H9 (cell line): Measurements from ENCODE around the gene FAM237A. TPM values are rescaled to one million over a fixed set of nuclear protein-coding genes. Genes with fewer than 3 reads are reported as not detected.

Source experiments
- DNase-seq: peaks from one replicate; pipeline ENCODE4 v3.0.0-alpha.2; 2017
- H2AFZ ChIP-seq: one replicate; pipeline ENCODE4 v1.6.1; 2013; ENCODE audit warnings: mild to moderate bottlenecking, low read length, control low read depth, moderate library complexity
- H2AK5ac ChIP-seq: 2 replicates; pipeline ENCODE4 v1.6.1; 2013; ENCODE audit warnings: low read length, control low read depth, mixed read lengths; ENCODE audit not compliant: insufficient read length
- H2BK120ac ChIP-seq: one replicate; pipeline ENCODE4 v1.6.1; 2013; ENCODE audit warnings: low read depth, mild to moderate bottlenecking, low read length, control low read depth, inconsistent platforms; ENCODE audit not compliant: poor library complexity, severe bottlenecking
- H2BK12ac ChIP-seq: 2 replicates; pipeline ENCODE4 v1.6.1; 2013; ENCODE audit warnings: low read length, control low read depth, mixed read lengths, low read depth; ENCODE audit not compliant: insufficient read length
- H2BK15ac ChIP-seq: 2 replicates; pipeline ENCODE4 v1.6.1; 2013; ENCODE audit warnings: low read depth, low read length, control low read depth
- H2BK20ac ChIP-seq: one replicate; pipeline ENCODE4 v1.6.1; 2013; ENCODE audit warnings: low read depth, mild to moderate bottlenecking, low read length, control low read depth, inconsistent platforms; ENCODE audit not compliant: poor library complexity, severe bottlenecking
- H2BK5ac ChIP-seq: 2 replicates; pipeline ENCODE4 v1.6.1; 2013; ENCODE audit warnings: low read length, control low read depth, mixed read lengths; ENCODE audit not compliant: insufficient read length
- H3K14ac ChIP-seq: 2 replicates; pipeline ENCODE4 v1.6.1; 2013; ENCODE audit warnings: low read length, control low read depth; ENCODE audit not compliant: insufficient read depth
- H3K18ac ChIP-seq: 2 replicates; pipeline ENCODE4 v1.6.1; 2013; ENCODE audit warnings: low read depth, mild to moderate bottlenecking, mixed read lengths, low read length, control low read depth; ENCODE audit not compliant: insufficient read length
- H3K23ac ChIP-seq: 2 replicates; pipeline ENCODE4 v1.6.1; 2013; ENCODE audit warnings: low read length, control low read depth, mixed read lengths, low read depth; ENCODE audit not compliant: insufficient read length
- H3K23me2 ChIP-seq: 2 replicates; pipeline ENCODE4 v1.6.1; 2013; ENCODE audit warnings: low read depth, mild to moderate bottlenecking, mixed read lengths, low read length, control low read depth; ENCODE audit not compliant: insufficient read length, poor library complexity, severe bottlenecking
- H3K27ac ChIP-seq: 2 replicates; pipeline ENCODE4 v1.5.1; 2013; ENCODE audit warnings: low read length, control low read depth, mixed read lengths, low read depth; ENCODE audit not compliant: insufficient read length
- H3K27me3 ChIP-seq: 2 replicates; pipeline ENCODE4 v1.6.1; 2013; ENCODE audit warnings: low read length, control low read depth, inconsistent platforms; ENCODE audit not compliant: insufficient read depth
- H3K4ac ChIP-seq: 2 replicates; pipeline ENCODE4 v1.6.1; 2013; ENCODE audit warnings: low read depth, mild to moderate bottlenecking, control low read depth, inconsistent platforms, low read length, moderate library complexity
- H3K4me1 ChIP-seq: 2 replicates; pipeline ENCODE4 v1.6.1; 2013; ENCODE audit warnings: low read length, control low read depth, inconsistent platforms; ENCODE audit not compliant: insufficient read depth
- H3K4me2 ChIP-seq: 2 replicates; pipeline ENCODE4 v1.6.1; 2013; ENCODE audit warnings: low read length, control low read depth, mixed read lengths; ENCODE audit not compliant: insufficient read length, insufficient read depth
- H3K56ac ChIP-seq: 2 replicates; pipeline ENCODE4 v1.6.1; 2013; ENCODE audit warnings: low read depth, mild to moderate bottlenecking, mixed read lengths, low read length, control low read depth; ENCODE audit not compliant: insufficient read length
- H3K79me1 ChIP-seq: 2 replicates; pipeline ENCODE4 v1.6.1; 2013; ENCODE audit warnings: low read depth, mild to moderate bottlenecking, moderate library complexity, low read length, control low read depth, inconsistent platforms; ENCODE audit not compliant: insufficient read depth, poor library complexity, severe bottlenecking
- H3K79me2 ChIP-seq: 2 replicates; pipeline ENCODE4 v1.6.1; 2013; ENCODE audit warnings: low read length, control low read depth, inconsistent platforms; ENCODE audit not compliant: insufficient read depth
- H3K9ac ChIP-seq: 2 replicates; pipeline ENCODE4 v1.6.1; 2013; ENCODE audit warnings: low read length, control low read depth, mixed read lengths; ENCODE audit not compliant: insufficient read length; ENCODE audit errors: extremely low read depth
- H3K9me3 ChIP-seq: one replicate; pipeline ENCODE4 v1.6.1; 2013; ENCODE audit warnings: low read depth, low read length, inconsistent platforms; ENCODE audit not compliant: control insufficient read depth
- H3T11ph ChIP-seq: one replicate; pipeline ENCODE4 v1.6.1; 2013; ENCODE audit warnings: mild to moderate bottlenecking, low read length, control low read depth, inconsistent platforms
- H4K20me1 ChIP-seq: one replicate; pipeline ENCODE4 v1.6.1; 2013; ENCODE audit not compliant: control insufficient read depth, insufficient read length, insufficient read depth
- H4K5ac ChIP-seq: 2 replicates; pipeline ENCODE4 v1.6.1; 2013; ENCODE audit warnings: low read depth, mild to moderate bottlenecking, mixed read lengths, low read length, control low read depth; ENCODE audit not compliant: insufficient read length
- H4K8ac ChIP-seq: replicated peaks from 2 replicates; pipeline ENCODE4 v1.6.1; 2013; ENCODE audit warnings: low read length, control low read depth, mixed read lengths, low read depth; ENCODE audit not compliant: insufficient read length
- H4K91ac ChIP-seq: 2 replicates; pipeline ENCODE4 v1.6.1; 2013; ENCODE audit warnings: low read depth, mild to moderate bottlenecking, moderate library complexity, mixed read lengths, low read length, control low read depth; ENCODE audit not compliant: insufficient read length
- H3K27ac Mint-ChIP-seq, 3 experiments: 2 replicates in 2 of 3; 3 replicates in 1 of 3; pipeline ENCODE4 v1.8.0; 2020 to 2021; ENCODE audit warnings: mixed read lengths in 3 of 3, mild to moderate bottlenecking in 1 of 3, moderate library complexity in 1 of 3
- H3K27me3 Mint-ChIP-seq: 2 replicates; pipeline ENCODE4 v1.8.0; 2021; ENCODE audit warnings: low read depth, mild to moderate bottlenecking, moderate library complexity, mixed read lengths
- H3K36me3 Mint-ChIP-seq, 3 experiments: 2 replicates in 2 of 3; 3 replicates in 1 of 3; pipeline ENCODE4 v1.8.0; 2020 to 2021; ENCODE audit warnings: low read depth in 3 of 3, mixed read lengths in 3 of 3; ENCODE audit not compliant: insufficient read depth in 1 of 3
- H3K4me1 Mint-ChIP-seq, 2 experiments: 2 replicates each; pipeline ENCODE4 v1.8.0; 2020; ENCODE audit warnings: mixed read lengths in 2 of 2
- H3K4me3 Mint-ChIP-seq, 2 experiments: 2 replicates in 1 of 2; 3 replicates in 1 of 2; pipeline ENCODE4 v1.8.0; 2020 to 2021; ENCODE audit warnings: mild to moderate bottlenecking in 2 of 2, mixed read lengths in 2 of 2, moderate library complexity in 1 of 2
- H3K9me3 Mint-ChIP-seq, 2 experiments: 2 replicates in 1 of 2; 3 replicates in 1 of 2; pipeline ENCODE4 v1.8.0; 2020; ENCODE audit warnings: mild to moderate bottlenecking in 2 of 2, mixed read lengths in 2 of 2, moderate library complexity in 1 of 2
- WGBS: extraction: QIAGEN DNeasy Blood & Tissue Kit; methylation state at CpG from one replicate; pipeline ENCODE4 v1.1.7; 2013; ENCODE audit warnings: missing lambda C conversion rate, low lambda C conversion rate, mixed read lengths; ENCODE audit not compliant: insufficient read length; ENCODE audit errors: extremely low coverage; 5-methylcytosine and 5-hydroxymethylcytosine counted together
- total RNA-seq: library from RNA; stranded (reverse); gene quantifications from 2 replicates; pipeline ENCODE4 v1.2.1, GENCODE V29; 2021
- TF ChIP-seq, protein P1 (sequence below): fragments of 200-600 bp; sonication (generic); conservative IDR thresholded peaks from 3 replicates; pipeline ENCODE4 v1.8.0; 2021; ENCODE audit warnings: antibody characterized with exemption, mild to moderate bottlenecking

FAM237A gene
- total RNA-seq, 1 experiment from 2014 or later = not detected

DNA sequence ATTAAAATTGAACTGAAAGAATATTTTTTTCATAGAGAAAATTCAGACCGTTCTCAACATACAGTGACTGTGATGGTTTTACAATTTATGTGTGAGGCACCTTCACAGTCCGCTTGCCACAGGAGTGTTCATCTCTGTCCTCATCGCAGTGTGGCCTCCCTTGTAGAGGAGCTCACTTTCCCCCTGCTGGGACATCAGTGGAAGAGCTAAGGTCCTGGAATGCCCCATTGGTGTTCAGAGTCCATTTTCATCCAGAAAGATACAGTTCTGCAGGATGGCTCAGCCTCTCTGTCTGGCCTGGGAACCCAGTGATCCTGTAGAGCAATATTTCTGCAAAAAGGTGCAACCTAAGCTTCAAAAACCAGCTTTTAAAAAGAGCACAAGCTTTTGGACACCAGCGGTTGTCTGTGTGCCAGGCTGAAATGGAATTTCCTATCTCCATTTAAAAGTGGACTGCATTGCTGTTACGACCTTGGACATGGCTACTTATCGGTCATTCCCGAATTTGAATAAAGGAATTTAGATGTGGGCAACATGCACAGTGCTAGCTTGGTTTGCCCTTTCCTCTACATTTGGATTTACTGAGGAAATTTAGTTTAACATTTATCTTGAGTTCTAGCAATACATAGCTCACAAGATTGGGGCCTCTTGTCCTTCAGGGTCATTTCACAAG, 26.7 kb upstream of the FAM237A start:
- H2AK5ac ChIP-seq = no peak overlapping the region
- no peak for DNase-seq
- no peaks in the 10 kb centered on the region for H3K79me2 ChIP-seq
- no peak overlapping the region for H3K27ac ChIP-seq
- H3K23me2 ChIP-seq = no peaks in the 10 kb centered on the region
- no peak overlapping the region for H3K4me3 Mint-ChIP-seq
- H3K27me3 ChIP-seq = no peaks in the 10 kb centered on the region
- H2BK120ac ChIP-seq = no peak overlapping the region
- H3K14ac ChIP-seq = no peak overlapping the region
- no peak overlapping the region for H3K18ac ChIP-seq
- no peaks in the 10 kb centered on the region for H3K9me3 ChIP-seq
- H2BK15ac ChIP-seq = no peak overlapping the region
- no peak overlapping the region for H3K9ac ChIP-seq
- H3K56ac ChIP-seq = no peak overlapping the region
- no peak overlapping the region for H4K8ac ChIP-seq
- H2BK12ac ChIP-seq = no peak overlapping the region
- no peak overlapping the region for H4K5ac ChIP-seq
- H2AFZ ChIP-seq = no peak overlapping the region
- no peaks in the 10 kb centered on the region for H3K79me1 ChIP-seq
- no peak overlapping the region for H2BK5ac ChIP-seq
- no peaks in the 10 kb centered on the region for H3K27me3 Mint-ChIP-seq
- H2BK20ac ChIP-seq = no peak overlapping the region
- H3K4me2 ChIP-seq = no peak overlapping the region
- TF ChIP-seq, protein P1, sequence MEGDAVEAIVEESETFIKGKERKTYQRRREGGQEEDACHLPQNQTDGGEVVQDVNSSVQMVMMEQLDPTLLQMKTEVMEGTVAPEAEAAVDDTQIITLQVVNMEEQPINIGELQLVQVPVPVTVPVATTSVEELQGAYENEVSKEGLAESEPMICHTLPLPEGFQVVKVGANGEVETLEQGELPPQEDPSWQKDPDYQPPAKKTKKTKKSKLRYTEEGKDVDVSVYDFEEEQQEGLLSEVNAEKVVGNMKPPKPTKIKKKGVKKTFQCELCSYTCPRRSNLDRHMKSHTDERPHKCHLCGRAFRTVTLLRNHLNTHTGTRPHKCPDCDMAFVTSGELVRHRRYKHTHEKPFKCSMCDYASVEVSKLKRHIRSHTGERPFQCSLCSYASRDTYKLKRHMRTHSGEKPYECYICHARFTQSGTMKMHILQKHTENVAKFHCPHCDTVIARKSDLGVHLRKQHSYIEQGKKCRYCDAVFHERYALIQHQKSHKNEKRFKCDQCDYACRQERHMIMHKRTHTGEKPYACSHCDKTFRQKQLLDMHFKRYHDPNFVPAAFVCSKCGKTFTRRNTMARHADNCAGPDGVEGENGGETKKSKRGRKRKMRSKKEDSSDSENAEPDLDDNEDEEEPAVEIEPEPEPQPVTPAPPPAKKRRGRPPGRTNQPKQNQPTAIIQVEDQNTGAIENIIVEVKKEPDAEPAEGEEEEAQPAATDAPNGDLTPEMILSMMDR = no peak
- no peaks in the 10 kb centered on the region for H4K20me1 ChIP-seq
- H3K23ac ChIP-seq = no peak overlapping the region
- no peak overlapping the region for H3K4ac ChIP-seq
- H4K91ac ChIP-seq = no peak overlapping the region
- no peak overlapping the region; a peak in 1 of 7 replicates for H3K27ac Mint-ChIP-seq
- no peaks in the 10 kb centered on the region for H3K4me1 ChIP-seq
- H3K36me3 Mint-ChIP-seq = peaks cover 2 to 11% (median 7%) of the 10 kb centered on the region in 3 experiments; a peak in 5 of 7 replicates
- no peaks in the 10 kb centered on the region for H3K9me3 Mint-ChIP-seq
- WGBS = no CpG with 5 or more reads among the region's 7 CpGs
- H3K4me1 Mint-ChIP-seq = peaks cover 5 to 9% of the 10 kb centered on the region in 2 experiments
- H3T11ph ChIP-seq = no peak overlapping the region
